WTC11 (cell line): ENCODE data around the gene TNS3. TPM values are rescaled to one million over a fixed set of nuclear protein-coding genes. Genes with fewer than 3 reads are reported as not detected.

ENCODE experiments used
- ATAC-seq: fragments of 200-7000 bp; cut with Tn5 transposase; 2 replicates; pipeline ENCODE4 v1.10.0; 2021; ENCODE audit warnings: mild to moderate bottlenecking, moderate library complexity
- CTCF ChIA-PET: fragments of 300-600 bp; sonication (Branson Sonifier 250); formaldehyde crosslinking; loops from one replicate; lab custom pipeline; 2021; ENCODE audit warnings: antibody characterized with exemption; lab: Charles Lee
- POLR2A ChIA-PET: fragments of 350-600 bp; sonication (Branson Sonifier 250); formaldehyde crosslinking; loops from one replicate; lab custom pipeline; 2021; ENCODE audit warnings: antibody characterized with exemption; lab: Charles Lee
- DNase-seq: peaks from one replicate; pipeline ENCODE4 v3.0.0; 2021; ENCODE audit warnings: low spot score
- H3K27ac Mint-ChIP-seq: 2 replicates; pipeline ENCODE4 v1.8.0; 2021; ENCODE audit warnings: mixed read lengths
- H3K27me3 Mint-ChIP-seq: 2 replicates; pipeline ENCODE4 v1.8.0; 2021; ENCODE audit warnings: low read depth, mild to moderate bottlenecking, moderate library complexity, mixed read lengths
- H3K36me3 Mint-ChIP-seq: 2 replicates; pipeline ENCODE4 v1.8.0; 2021; ENCODE audit warnings: mixed read lengths
- H3K4me1 Mint-ChIP-seq: 2 replicates; pipeline ENCODE4 v1.8.0; 2022; ENCODE audit warnings: mixed read lengths
- H3K4me3 Mint-ChIP-seq: 2 replicates; pipeline ENCODE4 v1.8.0; 2021; ENCODE audit warnings: mild to moderate bottlenecking, moderate library complexity, mixed read lengths
- H3K9me3 Mint-ChIP-seq: 2 replicates; pipeline ENCODE4 v1.8.0; 2021; ENCODE audit warnings: mixed read lengths
- FOXP1 ChIP-seq: sonication (generic); formaldehyde crosslinking; IDR thresholded peaks from 2 replicates; pipeline ENCODE4 v1.8.0; 2022; ENCODE audit warnings: missing genetic modification reagents, mild to moderate bottlenecking, moderate library complexity, borderline replicate concordance
- GTF2I ChIP-seq: fragments of 250-450 bp; sonication (Bioruptor Pico); conservative IDR thresholded peaks from 2 replicates; pipeline ENCODE4 v1.4.0; 2021; ENCODE audit warnings: mild to moderate bottlenecking
- HMGA2 ChIP-seq: fragments of 250-450 bp; sonication (Bioruptor Pico); IDR thresholded peaks from 2 replicates; pipeline ENCODE4 v1.4.0; 2021; ENCODE audit warnings: mild to moderate bottlenecking, moderate library complexity
- IRF2 ChIP-seq: sonication (generic); formaldehyde crosslinking; IDR thresholded peaks from 2 replicates; pipeline ENCODE4 v1.8.0; 2022; ENCODE audit warnings: low read depth, missing genetic modification reagents, borderline replicate concordance
- JAZF1 ChIP-seq: fragments of 250-450 bp; sonication (Bioruptor Pico); IDR thresholded peaks from 2 replicates; pipeline ENCODE4 v1.9.0; 2021; ENCODE audit warnings: moderate library complexity, mild to moderate bottlenecking, inconsistent platforms
- JUN ChIP-seq: sonication (generic); formaldehyde crosslinking; IDR thresholded peaks from 2 replicates; pipeline ENCODE4 v1.8.0; 2023; ENCODE audit warnings: mild to moderate bottlenecking, missing genetic modification reagents
- SMAD3 ChIP-seq: sonication (generic); formaldehyde crosslinking; IDR thresholded peaks from 2 replicates; pipeline ENCODE4 v1.8.0; 2022; ENCODE audit warnings: missing genetic modification reagents, mild to moderate bottlenecking, borderline replicate concordance
- SP1 ChIP-seq: sonication (generic); formaldehyde crosslinking; conservative IDR thresholded peaks from 2 replicates; pipeline ENCODE4 v1.8.1; 2022; ENCODE audit warnings: missing genetic modification reagents
- total RNA-seq: library from RNA; stranded (reverse); gene quantifications from 3 replicates; pipeline ENCODE4 v1.2.3, GENCODE V29; 2021
- TF ChIP-seq, protein P1 (sequence below): fragments of 250-450 bp; sonication (Bioruptor Pico); IDR thresholded peaks from 2 replicates; pipeline ENCODE4 v1.9.0; 2021; ENCODE audit warnings: mild to moderate bottlenecking
- TF ChIP-seq, protein P2 (sequence below): sonication (generic); formaldehyde crosslinking; IDR thresholded peaks from 2 replicates; pipeline ENCODE4 v1.8.0; 2022; ENCODE audit warnings: mild to moderate bottlenecking, missing genetic modification reagents
- TF ChIP-seq, protein P3 (sequence below): sonication (generic); formaldehyde crosslinking; IDR thresholded peaks from 2 replicates; pipeline ENCODE4 v1.8.1; 2023; ENCODE audit warnings: mild to moderate bottlenecking, moderate library complexity, missing genetic modification reagents
- TF ChIP-seq, protein P4 (sequence below): sonication (generic); formaldehyde crosslinking; IDR thresholded peaks from 2 replicates; pipeline ENCODE4 v1.8.1; 2022; ENCODE audit warnings: missing genetic modification reagents, borderline replicate concordance

TNS3 gene
- total RNA-seq, 1 experiment from 2014 or later = 37.7 TPM

DNA sequence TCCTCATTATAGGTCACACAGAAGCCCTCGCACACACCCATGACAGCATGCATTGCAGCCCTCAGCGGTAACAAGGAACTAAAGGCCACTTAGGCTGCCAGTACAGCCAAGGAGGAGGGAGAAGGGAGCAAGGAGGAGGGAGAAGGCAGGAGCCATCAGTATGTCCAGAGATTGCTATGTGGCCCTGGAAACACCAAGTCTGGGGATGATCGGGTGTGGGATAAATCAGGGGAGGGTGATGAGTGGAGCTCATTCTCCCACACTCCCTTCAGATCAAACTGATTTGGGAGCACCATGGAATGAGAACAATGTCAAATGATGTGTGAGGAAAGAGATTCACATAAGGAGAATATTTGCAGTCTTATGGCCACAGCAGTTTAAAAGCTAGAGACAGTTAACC, 350.9 kb downstream of the TNS3 start:
- no peaks in the 10 kb centered on the region for H3K36me3 Mint-ChIP-seq

DNA sequence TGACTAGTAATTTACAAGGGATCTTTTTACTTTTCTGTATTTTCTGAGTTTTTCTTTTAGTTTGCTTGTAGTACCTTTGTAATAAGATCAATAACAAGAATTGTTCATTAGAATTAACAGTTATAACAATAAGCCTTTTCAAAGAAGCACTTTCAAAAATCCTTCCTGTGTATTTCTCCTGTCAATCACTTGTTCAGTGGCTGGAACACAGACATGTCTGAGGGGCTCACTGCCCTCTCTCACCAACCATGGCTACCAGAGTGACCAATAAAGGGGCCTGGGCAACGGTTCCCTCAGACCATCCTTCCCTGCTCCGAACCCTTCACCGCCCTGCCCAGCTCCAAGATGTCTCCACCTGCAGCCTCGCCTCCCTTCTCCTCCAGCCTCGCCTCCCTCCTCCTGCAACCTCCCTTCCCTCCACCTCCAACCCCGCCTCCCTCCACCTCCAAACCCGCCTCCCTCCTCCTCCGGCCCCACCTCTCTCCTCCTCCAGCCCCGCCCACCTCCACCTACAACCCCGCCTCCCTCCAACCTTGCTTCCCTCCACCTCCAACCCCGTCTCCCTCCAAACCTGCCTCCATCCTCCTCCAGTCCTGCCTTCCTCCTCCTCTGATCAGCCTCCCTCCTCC, 353.4 kb downstream of the TNS3 start:
- DNase-seq (peak; percentile 48), ATAC-seq (peak; percentile 93)
- H3K4me3 Mint-ChIP-seq = no peak overlapping the region
- peaks cover 17% of the 10 kb centered on the region for H3K9me3 Mint-ChIP-seq
- H3K27ac Mint-ChIP-seq = no peak overlapping the region
- H3K27me3 Mint-ChIP-seq = no peaks in the 10 kb centered on the region
- POLR2A ChIA-PET = no interaction called here
- CTCF ChIA-PET = interaction anchor here (1.1 to 1.5 kb wide), 2 partner anchors 25 to 128 kb away, joined by 3 to 4 read pairs; no protein-coding TSS in a partner anchor
- peaks cover 9% of the 10 kb centered on the region for H3K36me3 Mint-ChIP-seq
- no peaks in the 10 kb centered on the region for H3K4me1 Mint-ChIP-seq
- TF ChIP-seq SP1 (CRISPR knock-in tag) = 0 out of 2 replicates have a peak, but pooled peaks have one; percentile 20
- TF ChIP-seq IRF2 = no peak

More for the DNA sequence above, 350.9 kb downstream of the TNS3 start:
- Mint-ChIP-seq H3K4me3 (no peak overlapping the region), H3K9me3 (peaks cover 3% of the 10 kb centered on the region; the same call in 1 of the 2 replicates), H3K4me1 (peaks cover 5% of the 10 kb centered on the region; the same call in 1 of the 2 replicates), H3K27me3 (no peaks in the 10 kb centered on the region), H3K27ac (no peak overlapping the region)
- ATAC-seq = no peak
- ChIA-PET CTCF (interaction anchor here (1.6 kb wide), 1 partner anchor 51 kb away, joined by 3 read pairs; no protein-coding TSS in a partner anchor), POLR2A (no interaction called here)
- no peak for TF ChIP-seq HMGA2 (CRISPR knock-in tag)
- DNase-seq = no peak

DNA sequence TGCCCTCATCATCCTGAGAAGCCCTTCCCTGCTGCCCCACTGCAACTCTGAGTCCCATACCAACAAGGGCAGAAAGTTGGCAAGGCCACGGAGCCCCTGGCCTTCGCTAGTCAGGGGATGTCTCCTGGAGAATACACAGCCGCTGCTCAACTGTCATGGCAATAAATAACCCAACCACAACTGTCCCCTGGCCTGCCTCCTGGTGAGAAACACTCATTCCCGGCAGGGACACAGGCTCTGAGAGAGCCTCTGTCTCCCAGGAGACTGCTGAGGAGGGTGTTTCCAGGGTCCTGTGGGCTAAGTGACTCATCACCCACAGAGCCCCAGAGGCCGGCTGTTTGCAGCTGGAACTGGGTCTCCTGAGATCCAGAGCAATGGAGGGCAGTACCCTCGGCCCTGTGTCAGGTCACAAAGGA, 354.1 kb downstream of the TNS3 start:
- Mint-ChIP-seq H3K4me3 (no peak overlapping the region), H3K27me3 (no peaks in the 10 kb centered on the region), H3K36me3 (peaks cover 9% of the 10 kb centered on the region), H3K9me3 (peaks cover 24% of the 10 kb centered on the region), H3K4me1 (no peaks in the 10 kb centered on the region), H3K27ac (no peak overlapping the region)
- DNase-seq (no peak), ATAC-seq (no peak)
- CTCF ChIA-PET = interaction anchor here (1.5 kb wide), 1 partner anchor 26 kb away, joined by 4 read pairs; no protein-coding TSS in a partner anchor
- POLR2A ChIA-PET = no interaction called here
- TF ChIP-seq GTF2I (CRISPR knock-in tag) (no peak), FOXP1 (CRISPR knock-in tag) (no peak), JAZF1 (no peak)
- TF ChIP-seq, protein P1, sequence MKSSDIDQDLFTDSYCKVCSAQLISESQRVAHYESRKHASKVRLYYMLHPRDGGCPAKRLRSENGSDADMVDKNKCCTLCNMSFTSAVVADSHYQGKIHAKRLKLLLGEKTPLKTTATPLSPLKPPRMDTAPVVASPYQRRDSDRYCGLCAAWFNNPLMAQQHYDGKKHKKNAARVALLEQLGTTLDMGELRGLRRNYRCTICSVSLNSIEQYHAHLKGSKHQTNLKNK = no peak

DNA sequence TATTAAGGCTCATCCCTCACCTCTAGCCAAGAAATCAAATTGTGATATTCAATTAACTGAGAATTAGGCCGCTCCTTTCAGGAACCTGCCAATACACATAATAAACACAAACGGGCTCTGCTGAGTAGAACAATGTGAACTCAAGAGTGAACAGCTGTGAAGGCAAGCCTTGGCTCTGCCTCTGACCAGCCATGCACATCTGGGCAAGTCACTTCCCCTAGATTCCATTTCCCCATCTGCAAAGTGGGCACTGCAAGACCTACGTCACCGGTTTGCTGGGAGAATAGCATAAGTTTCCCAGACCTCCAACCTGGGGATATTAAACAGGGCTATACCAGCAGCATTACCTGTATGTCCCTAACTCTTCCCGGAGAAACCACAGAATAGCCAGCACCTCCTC, 355.2 kb downstream of the TNS3 start:
- Mint-ChIP-seq H3K4me1 (no peaks in the 10 kb centered on the region), H3K27me3 (no peaks in the 10 kb centered on the region), H3K27ac (no peak overlapping the region), H3K4me3 (no peak overlapping the region), H3K36me3 (peaks cover 9% of the 10 kb centered on the region), H3K9me3 (peaks cover 24% of the 10 kb centered on the region)
- DNase-seq (no peak), ATAC-seq (no peak)
- ChIA-PET CTCF (no interaction called here), POLR2A (no interaction called here)
- TF ChIP-seq, protein P2, sequence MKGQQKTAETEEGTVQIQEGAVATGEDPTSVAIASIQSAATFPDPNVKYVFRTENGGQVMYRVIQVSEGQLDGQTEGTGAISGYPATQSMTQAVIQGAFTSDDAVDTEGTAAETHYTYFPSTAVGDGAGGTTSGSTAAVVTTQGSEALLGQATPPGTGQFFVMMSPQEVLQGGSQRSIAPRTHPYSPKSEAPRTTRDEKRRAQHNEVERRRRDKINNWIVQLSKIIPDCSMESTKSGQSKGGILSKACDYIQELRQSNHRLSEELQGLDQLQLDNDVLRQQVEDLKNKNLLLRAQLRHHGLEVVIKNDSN = no peak
- TF ChIP-seq SMAD3 (CRISPR knock-in tag) = no peak
- no peak for TF ChIP-seq JUN

DNA sequence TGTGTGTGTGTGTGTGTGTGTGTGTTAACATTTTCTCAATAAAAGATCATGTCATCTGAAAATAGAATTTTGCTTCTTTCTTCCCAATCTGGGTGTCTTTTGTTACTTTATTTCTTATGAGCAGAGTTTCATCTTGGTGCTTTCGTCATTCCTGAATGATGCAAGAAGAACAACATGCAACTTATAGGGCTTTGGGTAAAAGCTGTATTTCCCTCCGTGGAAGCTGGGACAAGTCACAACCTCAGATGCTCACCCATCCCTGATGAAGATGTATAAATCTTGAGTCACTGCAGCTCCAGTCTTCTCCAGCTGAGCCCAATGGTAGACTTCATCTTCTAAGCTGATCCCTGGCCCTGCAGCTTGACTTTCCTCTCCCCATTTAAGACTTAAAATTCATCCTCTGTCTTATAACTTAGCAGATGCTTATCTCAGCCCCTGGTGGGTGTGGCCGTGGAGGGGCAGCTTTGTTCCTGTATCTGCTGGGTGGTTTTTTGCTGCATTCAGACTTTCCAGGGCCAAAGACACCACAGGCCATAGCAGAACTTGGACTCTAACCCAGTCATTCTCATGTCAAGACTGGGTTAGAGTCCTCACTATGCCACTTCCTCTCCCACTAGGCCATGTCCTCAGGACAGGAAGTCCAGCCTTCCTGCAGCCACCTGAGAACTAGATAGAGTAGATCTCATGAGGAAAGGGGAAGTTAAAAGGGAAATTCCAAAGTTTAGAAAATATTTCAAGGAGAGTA, 356.4 kb downstream of the TNS3 start:
- CTCF ChIA-PET = no interaction called here
- Mint-ChIP-seq H3K27me3 (no peaks in the 10 kb centered on the region), H3K4me3 (no peak overlapping the region), H3K27ac (no peak overlapping the region), H3K4me1 (no peaks in the 10 kb centered on the region), H3K36me3 (peaks cover 9% of the 10 kb centered on the region), H3K9me3 (peaks cover 24% of the 10 kb centered on the region)
- POLR2A ChIA-PET = no interaction called here
- DNase-seq = no peak
- no peak for TF ChIP-seq JUN
- TF ChIP-seq, protein P3, sequence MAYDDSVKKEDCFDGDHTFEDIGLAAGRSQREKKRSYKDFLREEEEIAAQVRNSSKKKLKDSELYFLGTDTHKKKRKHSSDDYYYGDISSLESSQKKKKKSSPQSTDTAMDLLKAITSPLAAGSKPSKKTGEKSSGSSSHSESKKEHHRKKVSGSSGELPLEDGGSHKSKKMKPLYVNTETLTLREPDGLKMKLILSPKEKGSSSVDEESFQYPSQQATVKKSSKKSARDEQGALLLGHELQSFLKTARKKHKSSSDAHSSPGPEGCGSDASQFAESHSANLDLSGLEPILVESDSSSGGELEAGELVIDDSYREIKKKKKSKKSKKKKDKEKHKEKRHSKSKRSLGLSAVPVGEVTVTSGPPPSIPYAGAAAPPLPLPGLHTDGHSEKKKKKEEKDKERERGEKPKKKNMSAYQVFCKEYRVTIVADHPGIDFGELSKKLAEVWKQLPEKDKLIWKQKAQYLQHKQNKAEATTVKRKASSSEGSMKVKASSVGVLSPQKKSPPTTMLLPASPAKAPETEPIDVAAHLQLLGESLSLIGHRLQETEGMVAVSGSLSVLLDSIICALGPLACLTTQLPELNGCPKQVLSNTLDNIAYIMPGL = no peak
- TF ChIP-seq, protein P4, sequence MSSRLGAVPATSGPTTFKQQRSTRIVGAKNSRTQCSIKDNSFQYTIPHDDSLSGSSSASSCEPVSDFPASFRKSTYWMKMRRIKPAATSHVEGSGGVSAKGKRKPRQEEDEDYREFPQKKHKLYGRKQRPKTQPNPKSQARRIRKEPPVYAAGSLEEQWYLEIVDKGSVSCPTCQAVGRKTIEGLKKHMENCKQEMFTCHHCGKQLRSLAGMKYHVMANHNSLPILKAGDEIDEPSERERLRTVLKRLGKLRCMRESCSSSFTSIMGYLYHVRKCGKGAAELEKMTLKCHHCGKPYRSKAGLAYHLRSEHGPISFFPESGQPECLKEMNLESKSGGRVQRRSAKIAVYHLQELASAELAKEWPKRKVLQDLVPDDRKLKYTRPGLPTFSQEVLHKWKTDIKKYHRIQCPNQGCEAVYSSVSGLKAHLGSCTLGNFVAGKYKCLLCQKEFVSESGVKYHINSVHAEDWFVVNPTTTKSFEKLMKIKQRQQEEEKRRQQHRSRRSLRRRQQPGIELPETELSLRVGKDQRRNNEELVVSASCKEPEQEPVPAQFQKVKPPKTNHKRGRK (CRISPR knock-in tag) = no peak
- ATAC-seq = no peak
